Common myeloid progenitor, CD34-positive (primary cell): ENCODE data around the gene ENO1.
"Not testable (repeated sequence)": the region's sequence is repeated elsewhere in the genome, so short reads cannot be mapped to it uniquely, and the experiment has no call there.

ENCODE experiments used
- CTCF ChIA-PET: fragments of 350-600 bp; sonication (Branson Sonifier 250); formaldehyde crosslinking; loops from one replicate; lab custom pipeline; 2021; ENCODE audit warnings: antibody characterized with exemption; lab: Charles Lee
- POLR2A ChIA-PET: fragments of 350-600 bp; sonication (Branson Sonifier 250); formaldehyde crosslinking; loops from one replicate; lab custom pipeline; 2021; ENCODE audit warnings: antibody characterized with exemption; lab: Charles Lee
- DNase-seq, 3 donors: peaks; one replicate each; pipeline versions ENCODE4 v3.0.0 to v3.0.0-alpha.2; 2013
- H3K27ac ChIP-seq, 2 experiments: 1 replicate in 1 of 2; 2 replicates in 1 of 2; pipeline ENCODE4 v1.7.0; 2013; ENCODE audit warnings: inconsistent platforms in 2 of 2, low read length in 2 of 2, mild to moderate bottlenecking in 2 of 2, low read depth in 1 of 2, moderate library complexity in 1 of 2; ENCODE audit not compliant: severe bottlenecking in 2 of 2, insufficient read depth in 1 of 2, poor library complexity in 1 of 2
- H3K27me3 ChIP-seq, 5 experiments: replicated peaks in 2 of 5; 1 replicate in 3 of 5; 2 replicates in 2 of 5; pipeline versions ENCODE4 v1.6.1 to v1.7.0; 2013; ENCODE audit warnings: low read length in 4 of 5, mild to moderate bottlenecking in 2 of 5, moderate library complexity in 2 of 5, inconsistent platforms in 1 of 5; ENCODE audit not compliant: insufficient read depth in 5 of 5, control insufficient read depth in 4 of 5
- H3K36me3 ChIP-seq, 4 experiments: 1 replicate in 2 of 4; 2 replicates in 2 of 4; pipeline versions ENCODE4 v1.6.1 to v1.7.0; 2013; ENCODE audit warnings: low read length in 3 of 4, control low read depth in 1 of 4, mild to moderate bottlenecking in 1 of 4; ENCODE audit not compliant: control insufficient read depth in 4 of 4, insufficient read depth in 4 of 4
- H3K4me1 ChIP-seq, 4 experiments: 1 replicate in 3 of 4; 2 replicates in 1 of 4; pipeline versions ENCODE4 v1.6.1 to v1.7.1; 2013; ENCODE audit warnings: low read length in 3 of 4, mild to moderate bottlenecking in 3 of 4, control low read depth in 1 of 4, inconsistent platforms in 1 of 4, moderate library complexity in 1 of 4; ENCODE audit not compliant: control insufficient read depth in 4 of 4, insufficient read depth in 4 of 4; ENCODE audit errors: control extremely low read depth in 1 of 4
- H3K4me3 ChIP-seq, 7 experiments: 1 replicate in 4 of 7; 2 replicates in 3 of 7; pipeline versions ENCODE4 v1.5.1 to v1.7.0; 2013; ENCODE audit warnings: mild to moderate bottlenecking in 7 of 7, low read length in 6 of 7, moderate library complexity in 6 of 7, inconsistent platforms in 2 of 7, low read depth in 2 of 7, control low read depth in 1 of 7; ENCODE audit not compliant: insufficient read depth in 4 of 7, control insufficient read depth in 1 of 7; ENCODE audit errors: extremely low read depth in 1 of 7
- H3K9me3 ChIP-seq, 5 experiments: 1 replicate in 4 of 5; 2 replicates in 1 of 5; pipeline versions ENCODE4 v1.6.1 to v1.7.1; 2013; ENCODE audit warnings: low read length in 4 of 5, mild to moderate bottlenecking in 2 of 5, inconsistent platforms in 1 of 5, low read depth in 1 of 5, moderate library complexity in 1 of 5; ENCODE audit not compliant: control insufficient read depth in 4 of 5, insufficient read depth in 2 of 5; ENCODE audit errors: control extremely low read depth in 1 of 5
- WGBS: methylation state at CpG from one replicate; pipeline ENCODE4 v1.1.5; 2013; ENCODE audit not compliant: insufficient coverage; 5-methylcytosine and 5-hydroxymethylcytosine counted together

Gene ENO1

GRCh38 chr1:8825985-8826481, 52.5 kb downstream of the ENO1 start:
- Histone ChIP-seq H3K27ac (no peak overlapping the region), H3K9me3 (no peaks in the 10 kb centered on the region), H3K4me1 (peaks cover 4 to 31% (median 23%) of the 10 kb centered on the region in 4 experiments), H3K27me3 (no peaks in the 10 kb centered on the region), H3K4me3 (no peak overlapping the region), H3K36me3 (no peaks in the 10 kb centered on the region)
- WGBS, result 100% methylated on average over 5 of the region's 10 CpGs
- DNase-seq, result no peak
- ChIA-PET POLR2A (interaction anchor here (0.6 kb wide), 1 partner anchor 24 kb away, joined by 3 read pairs; no protein-coding TSS in a partner anchor), CTCF (interaction anchor here (0.8 to 2.0 kb wide), 3 partner anchors 9 to 18 kb away, joined by 3 to 5 read pairs (median 4); no protein-coding TSS in a partner anchor)

- H3K36me3 ChIP-seq, result no peaks in the 10 kb centered on the region
- ChIA-PET POLR2A (no interaction called here), CTCF (interaction anchor here (3.1 kb wide), 1 partner anchor 36 kb away, joined by 18 read pairs; no protein-coding TSS in a partner anchor)
- H3K27ac ChIP-seq, result no peak overlapping the region
- WGBS, result 100% methylated on average over 4 of the region's 6 CpGs
- H3K4me1 ChIP-seq, result peaks cover 6 to 39% (median 28%) of the 10 kb centered on the region in 4 experiments
- H3K27me3 ChIP-seq, result no peaks in the 10 kb centered on the region
- no peak for DNase-seq
- H3K9me3 ChIP-seq, result no peaks in the 10 kb centered on the region
- no peak overlapping the region for H3K4me3 ChIP-seq
These were observed 55.2 kb downstream of the ENO1 start for GRCh38 chr1:8823295-8823664.

- WGBS, result 60% methylated on average over 3 of the region's 10 CpGs
- POLR2A ChIA-PET, result interaction anchor here (1.7 kb wide), 1 partner anchor 35 kb away, joined by 6 read pairs; no protein-coding TSS in a partner anchor
- Histone ChIP-seq H3K36me3 (no peaks in the 10 kb centered on the region), H3K27me3 (no peaks in the 10 kb centered on the region), H3K4me3 (peak overlapping the region in 1 of 7 experiments; percentile 10), H3K27ac (no peak overlapping the region), H3K9me3 (no peaks in the 10 kb centered on the region), H3K4me1 (peaks cover 7 to 43% (median 28%) of the 10 kb centered on the region in 4 experiments)
- DNase-seq, result peak in 2 of 3 donors; percentile 18 to 27
- CTCF ChIA-PET, result interaction anchor here (3.1 to 3.8 kb wide), 2 partner anchors 27 to 37 kb away, joined by 18 to 35 read pairs; no protein-coding TSS in a partner anchor
These were observed 55.9 kb downstream of the ENO1 start for GRCh38 chr1:8822373-8823294.

GRCh38 chr1:8821084-8821483, 57.4 kb downstream of the ENO1 start:
- H3K27ac ChIP-seq, result no peak overlapping the region
- ChIA-PET POLR2A (interaction anchor here (0.6 to 1.7 kb wide), 3 partner anchors 28 to 93 kb away, joined by 3 to 6 read pairs (median 5); no protein-coding TSS in a partner anchor), CTCF (interaction anchor here (0.8 to 3.8 kb wide), 9 partner anchors 11 to 260 kb away, joined by 3 to 35 read pairs (median 4); no protein-coding TSS in a partner anchor)
- H3K4me1 ChIP-seq, result peaks cover 13 to 50% (median 31%) of the 10 kb centered on the region in 4 experiments
- no peaks in the 10 kb centered on the region for H3K9me3 ChIP-seq
- no peaks in the 10 kb centered on the region for H3K36me3 ChIP-seq
- no peaks in the 10 kb centered on the region for H3K27me3 ChIP-seq
- peak in 2 of 3 donors; percentile 59 to 61 for DNase-seq
- peak overlapping the region in 3 of 7 experiments; percentile 6 to 50 (median 49) for H3K4me3 ChIP-seq
- WGBS, result 0% methylated on average over 1 of the region's 2 CpGs

GRCh38 chr1:8818789-8819188, 59.7 kb downstream of the ENO1 start:
- Histone ChIP-seq H3K4me1 (peaks cover 35 to 71% (median 50%) of the 10 kb centered on the region in 4 experiments), H3K4me3 (peak overlapping the region in 5 of 7 experiments; percentile 65 to 95 (median 92)), H3K27ac (peak overlapping the region; percentile 78 to 95)
- no CpG with 5 or more reads among the region's 13 CpGs for WGBS
- CTCF ChIA-PET, result interaction anchor here (3.8 kb wide), 1 partner anchor 31 kb away, joined by 35 read pairs; no protein-coding TSS in a partner anchor
- H3K36me3 ChIP-seq, H3K27me3 ChIP-seq, POLR2A ChIA-PET, DNase-seq, H3K9me3 ChIP-seq: not testable (repeated sequence)

GRCh38 chr1:8818325-8818775, 60.1 kb downstream of the ENO1 start:
- H3K27me3 ChIP-seq, result no peaks in the 10 kb centered on the region
- ChIA-PET POLR2A (no interaction called here), CTCF (no interaction called here)
- H3K27ac ChIP-seq, result peak overlapping the region; percentile 78 to 95
- peak; percentile 67 to 86 (median 84) for DNase-seq
- peaks cover 39 to 75% (median 50%) of the 10 kb centered on the region in 4 experiments for H3K4me1 ChIP-seq
- no peaks in the 10 kb centered on the region for H3K36me3 ChIP-seq
- peak overlapping the region in 6 of 7 experiments; percentile 65 to 95 (median 90) for H3K4me3 ChIP-seq
- whole genome bisulfite sequencing, result 14% methylated on average over 1 of the region's 4 CpGs
- no peaks in the 10 kb centered on the region for H3K9me3 ChIP-seq
